Stimulated activated CD8-positive, alpha-beta memory T cell treated with anti-CD3 and anti-CD28 coated beads, Interleukin-4, amount 100 ng/mL, for 1 hour (primary cell): ENCODE data around the gene EDN2.

Experiments used
- DNase-seq, 2 donors: peaks; one replicate each; pipeline ENCODE4 v3.0.0-alpha.2; 2020; ENCODE audit warnings: low read depth in 2 of 2, low spot score in 1 of 2

EDN2 gene

DNA sequence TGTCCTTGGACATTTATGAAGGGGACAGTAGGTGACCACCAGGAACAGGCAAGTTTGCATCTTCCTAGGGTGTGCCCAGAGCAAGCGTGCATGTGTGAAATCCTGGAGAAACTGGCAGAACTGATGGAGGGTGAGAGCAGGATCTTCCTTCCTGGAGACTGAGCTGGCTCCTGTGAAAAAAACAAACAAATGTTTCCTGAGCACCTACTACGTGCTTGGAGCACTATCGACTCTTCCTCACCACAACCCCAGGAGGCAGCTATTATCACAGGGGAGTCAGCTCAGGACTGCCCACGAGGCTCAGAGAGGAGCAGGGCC is 1.5 kb upstream of the EDN2 start:
- no peak for DNase-seq

DNA sequence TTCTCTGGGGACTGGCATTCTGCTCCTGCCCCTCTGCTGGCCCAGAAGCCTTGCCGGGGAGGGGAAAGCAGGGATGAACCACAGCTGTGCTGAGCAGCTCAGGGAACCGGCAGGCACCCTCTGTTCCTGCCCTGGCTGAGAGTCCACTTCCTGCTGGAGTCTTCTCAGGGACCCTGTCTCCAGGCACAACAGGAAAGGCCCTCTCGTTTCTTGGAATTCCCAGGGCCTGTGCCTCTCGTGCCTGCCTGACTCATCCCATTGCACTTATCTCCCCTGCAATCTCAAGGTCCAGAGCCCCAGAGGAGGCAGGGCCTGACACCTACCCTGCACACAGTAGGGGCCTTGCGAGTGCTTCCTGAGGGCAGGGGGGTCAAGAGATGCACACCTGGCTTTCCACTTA is 1.1 kb upstream of the EDN2 start:
- DNase-seq: no peak

DNA sequence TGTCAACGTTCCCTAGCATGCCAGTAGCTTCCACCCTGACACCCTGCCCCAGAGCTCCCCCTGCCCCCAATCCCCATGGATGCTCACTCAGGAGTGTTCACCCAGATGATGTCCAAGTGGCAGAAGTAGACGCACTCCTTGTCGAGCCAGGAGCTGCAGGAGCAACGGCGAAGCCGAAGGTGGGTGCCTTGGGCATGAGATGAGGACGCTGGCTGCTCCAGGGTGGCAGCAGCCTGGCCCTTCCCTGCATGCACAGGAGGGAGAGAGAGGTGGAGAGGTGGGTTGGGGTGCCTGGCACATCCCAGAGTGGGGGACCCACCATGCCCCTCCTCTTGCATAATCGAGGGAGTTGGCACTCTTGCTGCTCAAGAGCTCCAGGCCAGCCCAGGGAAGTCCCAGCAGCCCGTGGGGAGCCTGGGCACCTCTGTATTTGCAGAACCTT is 502 bp downstream of the EDN2 start:
- DNase-seq: no peak

DNA sequence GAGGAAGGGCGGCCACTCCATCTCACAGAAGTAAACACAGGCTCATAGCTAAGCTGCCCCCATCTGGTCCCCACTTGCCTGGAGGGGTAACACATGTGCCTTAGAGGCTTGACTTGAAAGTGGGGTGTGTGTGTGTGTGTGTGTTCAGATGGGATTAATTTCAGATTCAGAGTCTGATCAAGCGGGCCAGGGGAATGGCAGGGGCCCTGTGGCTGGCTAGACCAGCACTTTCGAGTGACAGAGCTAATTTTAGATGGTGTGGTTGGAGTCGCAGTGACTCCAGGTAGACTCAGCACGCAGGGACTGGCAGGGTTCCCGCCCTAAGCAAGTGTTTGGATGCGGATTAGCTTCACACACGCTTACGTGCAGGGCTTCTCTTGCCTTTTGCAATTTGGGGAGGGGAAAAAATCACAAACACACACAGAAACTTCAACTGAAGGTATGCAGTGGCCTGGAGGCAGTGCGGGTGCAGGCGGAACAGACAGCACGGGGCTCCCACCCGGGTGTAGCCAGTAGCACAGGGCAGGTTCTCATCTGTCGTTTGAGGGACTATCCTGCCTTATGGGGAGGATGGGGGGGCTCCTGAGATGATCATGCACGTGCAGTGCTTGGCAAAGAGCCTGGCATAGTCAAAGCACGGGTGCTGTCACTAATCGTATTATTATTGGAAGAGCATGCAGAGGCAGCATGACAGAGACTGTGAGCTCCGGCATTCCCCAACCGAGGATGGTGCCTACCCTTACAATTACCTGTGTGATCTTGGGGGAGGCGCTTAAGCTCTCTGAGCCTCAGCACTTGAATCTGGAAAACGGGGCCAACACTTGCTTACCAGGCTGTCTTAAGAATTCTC is 1.3 kb downstream of the EDN2 start:
- DNase-seq: no peak

DNA sequence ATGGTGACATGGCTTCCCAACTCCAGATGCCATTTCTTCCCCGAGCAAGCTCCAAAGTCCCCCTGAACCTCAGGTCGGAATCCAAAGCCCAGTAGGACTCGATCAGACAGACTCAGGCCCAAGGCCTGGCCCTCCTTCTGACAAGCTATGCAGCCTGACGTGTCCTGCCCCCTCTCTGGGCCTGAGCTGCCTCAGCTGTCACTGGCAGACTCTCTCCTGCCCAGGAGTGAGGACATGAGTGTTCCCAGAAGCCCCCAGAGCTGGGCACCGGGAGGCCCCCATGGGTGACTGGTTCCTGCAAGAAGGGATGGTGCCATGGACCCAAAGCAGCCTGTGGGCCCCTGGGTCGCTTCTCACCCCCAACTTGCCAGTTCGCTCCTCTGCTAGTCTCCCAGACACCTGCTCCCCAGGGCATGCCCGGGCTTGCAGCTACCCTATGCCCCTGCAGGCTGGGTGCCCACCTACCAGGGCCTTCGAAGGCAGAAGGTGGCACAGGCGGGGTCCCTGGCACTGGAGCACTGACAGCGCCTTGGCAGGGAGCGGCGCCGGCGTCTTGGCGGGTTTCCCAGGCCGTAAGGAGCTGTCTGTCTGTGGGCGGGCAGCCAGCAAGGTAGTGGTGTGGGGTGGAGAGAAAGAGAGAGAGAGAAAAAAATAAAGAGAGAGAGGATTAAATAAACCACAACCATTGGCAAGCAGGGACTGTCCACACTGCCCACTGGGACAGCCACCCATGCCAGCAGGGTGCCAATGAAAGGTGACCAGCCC is 2.3 kb downstream of the EDN2 start:
- no peak for DNase-seq

DNA sequence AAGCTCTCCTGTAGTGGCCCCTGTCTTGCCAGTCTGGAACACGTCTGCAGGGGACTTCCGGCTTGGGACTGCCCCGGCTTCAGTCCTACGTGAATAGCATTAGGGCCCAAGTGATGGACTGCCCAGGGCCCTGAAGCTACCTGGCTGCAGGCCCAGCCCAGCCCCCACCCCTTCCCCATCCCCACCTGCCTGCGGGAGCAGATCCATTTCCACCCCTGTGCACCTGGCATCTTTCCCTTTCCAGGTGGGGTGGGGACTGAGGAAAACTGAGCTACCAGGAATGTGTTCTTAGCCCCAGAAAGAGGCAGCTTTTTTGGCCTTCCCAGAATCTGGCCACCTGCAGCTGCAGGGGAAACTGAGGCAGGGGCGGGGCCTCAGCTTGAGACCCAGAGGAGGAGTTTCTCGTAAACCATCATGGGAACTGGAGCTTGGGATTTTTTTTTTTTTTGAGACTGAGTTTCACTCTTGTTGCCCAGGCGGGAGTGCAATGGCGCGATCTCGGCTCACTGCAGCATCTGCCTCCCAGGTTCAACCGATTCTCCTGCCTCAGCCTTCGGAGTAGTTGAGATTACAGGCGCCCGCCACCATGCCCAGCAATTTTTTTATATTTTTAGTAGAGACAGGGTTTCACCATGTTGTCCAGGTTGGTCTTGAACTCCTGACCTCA is 3.2 kb downstream of the EDN2 start:
- no peak for DNase-seq

DNA sequence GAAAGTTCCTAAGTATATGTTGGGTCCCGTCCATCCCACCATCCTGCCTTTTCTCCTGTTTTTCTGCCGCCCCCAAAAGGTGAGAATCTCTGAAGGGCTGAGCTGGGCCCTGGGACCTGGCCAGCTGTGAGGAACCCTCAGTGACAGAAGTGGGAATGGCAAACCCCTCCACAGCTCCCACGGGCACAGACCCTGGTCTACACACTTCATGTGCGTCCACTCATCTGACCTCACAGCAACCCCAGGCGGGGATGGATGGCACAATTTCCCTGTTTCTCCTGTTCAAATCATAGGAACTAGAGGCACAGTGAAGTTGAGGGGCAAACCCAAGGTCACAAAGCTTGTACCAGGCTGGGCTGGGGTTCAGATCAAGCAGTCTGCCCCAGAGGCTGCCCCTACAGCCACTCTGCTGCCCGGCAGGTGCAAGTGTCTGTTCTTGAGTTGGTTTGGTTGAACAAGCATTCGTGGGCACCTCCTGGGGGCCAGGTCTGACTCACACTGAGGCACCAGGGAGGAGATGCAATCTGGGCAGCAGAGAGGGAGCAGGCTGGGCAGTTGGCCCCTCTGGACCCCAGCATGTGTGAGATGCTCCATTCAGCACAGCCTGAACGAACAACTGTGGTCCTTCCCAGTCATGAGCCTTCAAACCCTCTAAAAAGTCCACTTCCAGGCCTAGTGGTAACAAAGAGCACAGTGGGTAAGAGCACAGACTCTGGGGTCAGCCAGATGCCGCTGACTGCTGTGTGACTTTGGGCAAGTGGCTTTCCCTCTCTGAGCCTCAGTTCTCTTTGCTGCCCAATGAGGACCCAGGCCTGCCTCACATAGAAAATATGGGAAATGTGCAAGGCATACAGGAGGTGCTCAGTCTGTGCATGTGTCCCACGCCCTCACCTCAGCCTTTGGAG is 4.0 kb downstream of the EDN2 start:
- no peak for DNase-seq

DNA sequence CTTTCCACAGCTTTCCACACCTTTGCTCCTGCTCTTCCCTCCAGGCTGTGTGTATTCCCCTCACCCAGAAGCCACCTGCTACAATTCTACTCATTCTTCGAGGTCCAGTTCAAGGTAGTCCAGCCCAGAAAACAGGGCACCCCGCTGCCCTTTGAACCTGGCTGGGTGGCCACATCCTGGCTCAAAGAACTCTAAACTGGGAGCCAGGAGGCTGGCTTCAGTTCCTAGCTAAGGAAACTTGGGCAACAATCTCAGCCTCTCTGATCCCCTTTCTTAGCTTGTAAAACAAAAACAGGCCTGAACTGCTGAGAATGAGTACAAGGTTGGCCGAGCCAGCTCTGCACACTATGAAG is 4.7 kb downstream of the EDN2 start:
- no peak for DNase-seq

DNA sequence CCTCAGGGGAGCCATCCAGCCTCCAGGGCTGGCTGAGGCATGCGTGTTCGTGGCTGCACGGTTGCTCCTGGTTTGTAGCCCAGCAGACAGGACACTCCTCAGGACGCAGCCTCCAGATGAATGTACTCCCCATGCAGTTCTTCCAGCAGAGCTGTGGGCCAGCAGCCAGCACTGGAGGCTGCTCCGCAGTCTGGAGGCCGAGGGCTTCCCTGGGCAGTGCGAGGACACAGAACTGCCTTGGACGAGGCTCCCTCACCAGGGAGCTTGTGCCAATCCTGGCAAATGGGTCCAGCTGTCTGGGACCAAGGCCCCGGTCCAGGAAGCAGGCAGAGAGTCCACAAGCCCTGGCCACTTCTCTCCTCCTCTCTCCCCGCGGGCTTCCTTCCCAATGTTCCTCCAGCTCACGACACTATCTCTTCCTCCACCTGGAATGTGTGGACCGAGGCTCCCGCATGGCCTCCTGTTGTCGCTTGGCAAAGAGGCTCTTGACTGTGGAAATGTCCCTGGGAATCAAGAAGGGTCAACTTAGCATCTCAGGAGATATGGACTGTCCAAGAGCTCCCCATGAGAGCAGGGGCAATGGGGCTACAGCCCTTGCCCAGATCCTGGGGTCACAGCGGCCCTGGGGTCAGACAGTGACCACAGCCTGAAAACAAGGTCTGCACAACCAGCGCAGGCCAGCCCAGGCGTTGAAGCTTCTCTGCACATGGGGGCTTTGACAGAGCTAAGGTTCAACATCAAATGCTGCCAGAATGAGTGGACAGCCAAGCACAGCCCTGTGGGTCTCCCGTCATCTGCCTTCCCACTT is 5.3 kb downstream of the EDN2 start:
- no peak for DNase-seq

DNA sequence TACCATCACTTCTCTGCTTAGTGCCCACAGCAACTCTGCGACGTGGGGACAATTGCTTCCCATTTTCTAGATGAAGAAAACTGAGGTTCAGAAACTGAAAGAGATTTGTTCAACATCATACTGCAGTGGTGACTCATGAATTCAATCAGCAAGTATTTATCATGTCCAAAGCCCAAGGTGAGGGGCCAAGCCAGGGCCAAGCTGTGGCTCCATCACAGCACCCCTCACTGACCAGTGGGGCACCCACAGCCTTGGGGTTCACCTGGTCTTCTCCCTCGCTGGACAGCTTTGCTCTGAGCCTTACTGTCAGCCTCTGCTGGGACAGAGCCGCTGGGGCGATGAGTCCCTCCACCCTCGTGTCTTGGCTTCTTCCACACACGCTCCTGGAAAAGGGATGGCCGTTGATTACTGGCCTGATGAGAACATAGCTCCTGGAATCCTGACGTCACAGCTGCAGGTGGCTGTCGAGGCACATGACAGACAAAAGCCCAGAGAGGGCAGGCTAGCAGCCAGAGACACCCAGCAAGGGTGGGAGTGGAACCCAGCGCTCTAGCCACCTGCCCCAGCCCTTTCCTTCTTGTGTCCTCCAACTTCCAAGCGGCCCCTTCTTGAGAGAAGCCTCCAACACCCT is 6.2 kb downstream of the EDN2 start:
- no peak for DNase-seq

DNA sequence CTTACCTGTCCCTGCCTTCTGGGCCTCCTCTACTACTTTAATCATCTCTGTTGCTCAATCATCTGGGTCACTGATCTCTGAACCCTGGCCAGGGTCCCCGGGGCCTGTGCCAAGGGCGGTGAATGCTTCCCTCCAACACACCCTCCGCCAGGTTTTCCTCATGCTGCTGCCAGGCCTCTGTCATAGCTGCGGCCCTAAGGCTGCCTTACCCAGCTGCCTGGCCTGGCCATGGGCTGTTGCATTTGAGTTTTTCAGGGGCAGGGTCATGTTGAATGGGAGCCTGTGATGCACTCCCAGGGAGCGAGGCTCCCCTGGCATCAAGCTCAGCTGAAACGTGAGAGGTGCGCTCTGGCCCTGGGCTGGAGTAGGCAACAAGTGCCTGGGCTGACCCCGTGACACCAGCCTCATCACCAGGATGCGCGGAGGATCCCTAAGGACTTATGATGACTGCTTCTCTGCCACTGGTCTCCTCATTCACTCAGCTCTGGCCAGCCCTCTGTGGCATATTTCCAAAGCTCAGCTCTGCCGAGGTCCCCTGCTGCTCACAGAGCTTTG is 7.6 kb downstream of the EDN2 start:
- DNase-seq: no peak

DNA sequence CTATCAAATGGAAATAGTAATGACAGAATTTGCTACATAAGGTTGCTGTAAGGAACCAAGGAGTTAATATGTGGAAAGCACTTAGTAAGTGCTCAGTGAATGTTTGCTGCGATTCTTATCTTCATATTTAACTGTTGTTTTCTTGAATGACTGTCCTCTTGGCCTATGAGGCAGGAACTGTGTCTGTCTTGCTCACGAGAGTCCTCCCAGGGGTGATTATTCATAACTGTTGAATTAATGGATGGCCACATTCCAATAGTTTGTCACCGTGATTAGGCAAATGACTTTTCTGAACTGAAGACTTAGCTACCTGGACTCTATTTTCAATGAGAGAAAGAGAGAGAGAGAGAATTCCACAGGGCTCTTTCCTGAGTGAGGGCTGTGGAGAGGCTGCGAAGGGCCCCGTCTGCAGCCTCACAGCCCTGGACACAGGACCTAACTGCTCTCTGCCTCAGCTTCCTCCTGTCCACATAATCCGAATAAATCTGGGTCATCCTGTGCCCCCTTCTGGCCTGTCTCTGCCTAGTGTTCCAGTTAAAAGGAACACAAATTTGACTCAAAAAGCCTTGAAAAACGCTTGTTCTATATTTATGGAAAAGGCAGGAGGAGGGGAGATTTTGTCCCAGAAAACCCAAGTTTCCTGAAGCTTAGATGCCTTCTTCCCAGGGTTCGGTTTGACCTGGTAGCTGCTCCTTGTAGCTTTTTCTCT is 8.5 kb downstream of the EDN2 start:
- DNase-seq: no peak

DNA sequence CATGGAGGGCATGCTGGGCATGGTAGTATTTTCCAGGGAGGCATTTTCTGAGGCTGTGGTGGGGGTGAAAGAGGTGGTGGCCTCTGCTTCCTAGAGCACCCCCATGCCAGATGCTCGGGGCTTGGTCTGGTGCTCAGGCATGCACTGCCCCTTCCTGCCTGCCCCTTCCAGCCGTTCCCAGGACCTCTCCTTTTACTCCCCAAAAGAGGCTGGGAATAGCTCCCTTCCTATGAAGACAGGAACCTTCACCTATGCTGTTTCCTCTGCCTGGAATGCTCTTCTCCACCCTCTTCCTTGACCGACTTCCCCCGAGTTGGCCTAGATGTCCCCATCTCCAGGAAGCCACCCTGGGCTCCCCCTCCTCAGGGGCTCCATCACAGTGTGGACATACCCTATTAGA is 9.1 kb downstream of the EDN2 start:
- no peak for DNase-seq

DNA sequence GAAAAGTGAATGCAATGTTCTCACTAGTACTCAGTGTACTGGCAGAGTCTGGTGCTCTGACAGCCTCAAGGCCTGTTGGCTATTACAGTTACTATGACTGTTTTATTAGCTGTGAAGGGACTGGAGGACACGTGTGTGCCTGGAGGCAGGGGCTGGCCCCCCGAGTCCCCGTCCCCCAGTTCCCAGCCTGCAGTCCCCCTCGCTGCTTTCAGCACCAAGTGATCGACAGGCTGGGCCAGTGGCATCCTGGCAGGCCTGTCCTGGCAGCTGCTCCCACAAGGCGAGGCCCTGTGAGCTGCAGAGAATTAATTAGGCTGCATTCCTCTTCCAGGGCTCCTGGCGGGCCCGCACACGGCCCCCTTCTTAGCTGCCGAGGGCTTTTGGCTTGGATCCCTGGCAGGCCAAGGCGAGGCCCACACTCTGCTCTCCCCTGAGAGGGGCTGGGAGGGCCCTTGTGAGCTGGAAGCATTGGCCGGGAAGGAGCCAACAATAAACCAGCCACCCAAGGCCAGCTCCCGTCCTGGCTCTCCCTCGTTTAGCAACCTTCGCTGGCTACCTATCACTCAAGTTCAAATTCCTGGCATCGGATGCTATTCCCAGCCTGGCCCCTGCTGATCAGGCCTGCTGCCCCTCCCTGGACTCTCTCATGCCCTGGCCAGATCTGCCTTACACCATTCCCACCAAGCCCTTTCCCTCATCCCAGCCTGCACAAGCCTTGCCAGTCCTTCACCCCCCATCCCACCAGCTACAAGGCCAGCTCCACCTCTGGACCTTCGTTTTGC is 9.8 kb downstream of the EDN2 start:
- no peak for DNase-seq

DNA sequence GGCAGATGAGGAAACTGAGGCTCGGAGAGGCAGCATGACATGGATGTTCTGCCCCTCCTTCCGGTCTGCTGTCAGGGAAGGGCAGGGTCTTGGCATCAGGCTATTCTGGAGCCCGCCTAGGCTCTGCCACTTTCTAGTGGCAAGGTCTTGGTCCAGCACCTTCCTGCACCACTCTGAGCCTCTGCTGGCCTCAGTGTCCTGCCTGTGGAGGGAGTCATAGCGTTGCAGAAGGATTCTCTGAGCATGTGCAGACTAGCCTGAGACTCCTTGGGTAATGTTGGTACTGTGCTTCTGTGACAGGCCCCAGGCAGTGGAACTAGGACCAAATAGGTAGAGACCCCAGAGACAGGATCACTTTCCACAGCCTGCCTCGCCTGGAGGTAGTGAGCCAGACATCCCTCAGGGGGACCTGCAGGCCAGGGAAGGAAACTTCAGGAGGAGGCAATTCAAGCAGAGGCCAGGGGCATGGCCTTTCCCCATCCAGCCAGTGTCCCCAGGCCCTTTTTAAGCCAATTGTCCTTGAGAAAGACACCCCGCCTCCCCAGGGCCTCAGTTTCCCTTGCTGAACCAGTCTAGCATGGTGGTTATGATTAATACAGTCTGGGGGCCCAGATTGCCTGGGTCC is 10.6 kb downstream of the EDN2 start:
- no peak for DNase-seq

DNA sequence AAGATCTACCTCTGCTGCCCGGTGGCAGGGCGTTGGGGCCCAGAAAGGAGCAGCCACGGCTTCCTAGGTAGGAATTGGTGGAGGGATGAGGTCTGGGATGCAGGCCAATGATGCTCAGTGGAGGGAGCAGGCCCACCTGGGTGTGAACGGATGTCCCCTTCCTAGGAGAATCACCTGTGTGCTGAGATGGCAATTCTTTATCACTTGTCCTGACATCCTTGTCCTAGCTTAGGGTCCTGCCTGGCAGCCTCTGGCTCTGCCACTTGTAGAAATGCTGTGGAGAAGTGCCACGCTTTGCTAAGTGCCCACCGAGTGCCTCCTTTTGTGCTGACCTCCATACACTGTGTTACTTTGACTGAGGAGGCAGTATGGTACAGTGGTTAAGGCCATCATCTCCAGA is 12.8 kb downstream of the EDN2 start:
- no peak for DNase-seq

DNA sequence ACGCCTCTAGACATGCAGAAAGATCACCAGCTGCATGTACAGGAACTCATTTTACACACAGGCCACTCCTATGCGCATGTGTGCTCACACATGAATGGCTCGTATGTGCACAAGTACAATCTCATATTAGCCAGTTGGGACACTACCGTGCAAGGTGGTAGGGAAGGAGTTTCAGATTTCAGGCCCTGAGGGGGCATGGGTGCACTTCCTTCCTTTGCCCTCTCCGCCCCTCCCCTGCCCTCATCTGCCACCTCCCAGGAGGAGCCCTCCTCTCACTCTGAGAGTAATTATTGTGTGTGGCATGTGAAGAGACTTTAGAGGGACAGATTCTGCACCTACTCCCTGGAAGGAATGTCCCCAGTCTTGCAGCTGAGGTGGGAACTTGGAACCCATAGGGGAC is 14.8 kb downstream of the EDN2 start:
- no peak for DNase-seq
